HG02870 (cell line): ENCODE data around the gene CCDC69.

Experiments
- ATAC-seq: cut with Tn5 transposase; IDR thresholded peaks from one replicate; pipeline ENCODE4 v1.9.1; 2021; ENCODE audit warnings: mild to moderate bottlenecking, moderate library complexity; ENCODE audit not compliant: unreplicated experiment

Gene CCDC69

GRCh38 chr5:151150471-151151262 lies 73.2 kb downstream of the CCDC69 start:
- peak; percentile 32 for ATAC-seq

GRCh38 chr5:151148583-151148982 lies 75.3 kb downstream of the CCDC69 start:
- ATAC-seq: no peak

GRCh38 chr5:151147033-151147432 lies 76.9 kb downstream of the CCDC69 start:
- ATAC-seq: no peak

- no peak for ATAC-seq
Observed at GRCh38 chr5:151146061-151146460, 77.8 kb downstream of the CCDC69 start.

GRCh38 chr5:151144922-151145321 lies 79.0 kb downstream of the CCDC69 start:
- ATAC-seq: no peak

- ATAC-seq: no peak
Observed at GRCh38 chr5:151144275-151144674, 79.6 kb downstream of the CCDC69 start.

- no peak for ATAC-seq
Observed at GRCh38 chr5:151143645-151144044, 80.2 kb downstream of the CCDC69 start.

GRCh38 chr5:151142933-151143332 lies 81.0 kb downstream of the CCDC69 start:
- ATAC-seq: no peak

GRCh38 chr5:151141535-151141934 lies 82.4 kb downstream of the CCDC69 start:
- ATAC-seq: peak; percentile 91

- no peak for ATAC-seq
Observed at GRCh38 chr5:151140686-151141459, 83.0 kb downstream of the CCDC69 start.

GRCh38 chr5:151139646-151140045 lies 84.2 kb downstream of the CCDC69 start:
- no peak for ATAC-seq

- no peak for ATAC-seq
Observed at GRCh38 chr5:151139015-151139414, 84.9 kb downstream of the CCDC69 start.

GRCh38 chr5:151138114-151138513 lies 85.8 kb downstream of the CCDC69 start:
- ATAC-seq: no peak

- no peak for ATAC-seq
Observed at GRCh38 chr5:151137067-151137825, 86.6 kb downstream of the CCDC69 start.

GRCh38 chr5:151134228-151134627 lies 89.7 kb downstream of the CCDC69 start:
- peak; percentile 83 for ATAC-seq

GRCh38 chr5:151132963-151133362 lies 90.9 kb downstream of the CCDC69 start:
- ATAC-seq: no peak
